NCI-H2081 treated with DMSO at 0.1 percent for 48 hours (cell line): Measurements from ENCODE around the gene WDTC1.
A peak's percentile ranks its signal among the peaks of the same experiment; 100 is the strongest.

Experiments used
- DNase-seq: peaks from one replicate; lab custom pipeline; 2025; lab: John Stamatoyannopoulos, UW

Gene WDTC1

DNA sequence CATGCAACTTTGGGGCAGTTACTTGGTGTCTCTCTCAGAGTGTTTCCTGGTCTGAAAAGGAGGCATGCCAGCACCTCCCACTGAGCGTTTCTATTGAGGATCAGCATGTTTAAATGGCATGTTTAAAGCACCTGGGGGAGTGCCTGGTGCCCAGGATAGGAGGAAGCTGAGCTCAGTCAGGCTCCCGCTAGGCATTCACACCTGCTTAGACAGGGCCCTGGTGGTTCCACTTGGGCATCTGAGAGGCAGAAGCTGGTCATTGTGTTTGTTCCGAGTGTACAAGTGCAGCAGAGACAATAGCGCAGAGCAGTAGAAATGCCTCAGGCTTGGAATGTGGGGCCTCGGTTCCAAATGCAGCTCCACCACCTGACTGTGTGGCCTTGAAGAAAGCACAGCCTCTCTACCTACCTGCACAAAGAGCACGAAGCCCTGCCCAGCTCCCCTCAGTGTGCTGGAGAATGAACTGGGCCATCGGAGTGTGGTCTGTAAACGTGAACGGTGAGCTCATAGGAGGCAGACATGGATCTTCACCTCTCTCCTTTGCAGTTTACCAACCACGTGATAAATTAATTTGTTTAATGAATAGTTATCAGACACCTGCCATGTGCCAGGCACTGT lies 67.3 kb downstream of the WDTC1 start:
- DNase-seq = peak; percentile 70

DNA sequence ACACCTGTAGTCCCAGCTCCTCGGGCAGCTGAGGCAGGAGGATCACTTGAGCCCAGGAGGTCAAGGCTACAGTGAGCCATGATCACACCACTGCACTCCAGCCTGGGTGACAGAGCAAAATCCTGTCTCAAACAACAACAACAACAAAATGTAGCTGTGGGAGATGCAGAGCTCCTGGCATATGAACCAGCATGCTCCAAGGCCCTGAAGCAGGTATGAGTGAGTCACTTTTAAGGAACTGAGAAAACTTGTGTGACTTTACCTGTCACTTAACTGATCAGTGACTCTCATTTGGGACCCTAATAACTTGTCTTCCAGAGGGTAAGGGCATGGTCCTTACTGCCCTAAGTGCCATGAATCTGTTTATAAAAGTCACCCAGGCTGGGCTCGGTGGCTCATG lies 68.2 kb downstream of the WDTC1 start:
- no peak for DNase-seq

DNA sequence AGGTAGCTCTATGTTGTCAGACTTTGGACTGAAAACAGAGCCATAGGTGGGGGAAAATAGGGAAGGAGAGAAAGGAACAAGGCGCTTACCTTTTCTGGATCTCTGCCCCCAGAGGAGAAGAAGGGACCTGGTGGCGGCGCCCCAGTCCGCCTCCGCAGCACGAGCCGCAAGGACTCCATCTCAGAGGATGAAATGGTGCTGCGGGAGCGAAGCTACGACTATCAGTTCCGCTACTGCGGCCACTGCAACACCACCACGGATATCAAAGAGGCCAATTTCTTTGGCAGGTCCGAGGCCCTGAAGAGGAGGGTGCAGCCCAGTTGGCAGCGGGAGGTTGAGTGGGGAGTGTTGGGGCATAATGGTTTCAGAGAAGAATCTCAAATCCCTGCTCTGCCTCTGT lies 69.1 kb downstream of the WDTC1 start:
- DNase-seq = no peak

DNA sequence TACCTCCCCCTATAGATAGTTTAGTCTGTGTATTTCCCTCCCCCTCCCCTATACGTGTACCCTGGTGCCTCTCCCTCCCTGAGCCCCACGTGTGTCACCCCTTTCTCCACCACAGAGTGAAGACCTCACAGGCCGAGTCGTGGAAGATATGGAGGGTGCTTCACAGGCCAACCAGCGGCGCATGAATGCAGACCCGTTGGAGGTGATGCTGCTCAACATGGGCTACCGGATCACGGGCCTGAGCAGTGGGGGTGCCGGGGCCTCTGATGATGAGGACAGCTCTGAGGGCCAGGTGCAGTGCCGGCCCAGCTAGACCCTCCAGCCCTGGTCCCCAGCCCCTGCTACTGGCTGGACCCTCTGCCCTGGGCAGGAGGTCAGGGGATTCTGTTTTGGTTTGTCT lies 71.6 kb downstream of the WDTC1 start:
- DNase-seq = no peak

DNA sequence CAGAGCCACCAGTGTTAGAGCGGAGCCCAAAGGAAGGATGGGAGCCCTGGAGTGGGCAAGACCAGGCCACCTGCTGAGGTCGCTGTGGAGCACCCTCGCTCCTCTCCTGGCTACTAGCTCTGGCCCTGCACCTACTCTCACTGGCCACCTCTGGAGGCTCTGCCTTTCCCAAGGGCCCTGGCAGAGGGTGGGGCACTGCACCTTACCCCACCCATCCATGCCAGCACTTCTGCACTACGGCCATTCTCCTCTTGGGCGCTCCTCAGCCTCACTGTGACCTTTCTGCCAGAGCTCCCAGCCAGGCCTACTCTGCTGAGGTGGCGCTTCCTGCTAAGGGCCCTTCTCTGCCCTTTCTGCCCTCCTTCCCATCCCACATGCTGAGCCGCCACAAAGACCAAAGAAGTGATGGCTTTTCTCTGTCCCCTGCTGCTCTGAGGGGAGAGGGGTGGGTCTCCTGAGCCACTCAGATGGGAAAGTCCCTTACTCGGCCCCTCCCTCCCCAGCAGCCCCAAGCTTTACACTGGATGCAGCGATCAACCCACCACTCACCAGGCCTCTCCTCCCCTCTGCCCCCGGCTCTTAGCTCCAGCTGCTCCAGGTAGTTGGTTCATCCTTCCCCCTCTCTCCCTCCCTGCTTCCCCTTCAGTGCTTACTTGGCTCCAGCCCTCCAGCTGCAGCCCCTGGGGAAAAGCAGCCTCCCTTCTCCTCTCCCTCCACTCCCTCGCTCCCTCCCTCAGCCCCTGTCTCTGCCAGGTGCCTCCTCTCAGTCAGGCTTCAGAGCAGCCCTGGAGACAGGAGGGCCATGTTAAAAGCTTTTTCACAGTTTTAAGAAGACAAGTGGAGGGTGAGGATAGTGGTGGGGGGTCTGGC lies 72.7 kb downstream of the WDTC1 start:
- no peak for DNase-seq

DNA sequence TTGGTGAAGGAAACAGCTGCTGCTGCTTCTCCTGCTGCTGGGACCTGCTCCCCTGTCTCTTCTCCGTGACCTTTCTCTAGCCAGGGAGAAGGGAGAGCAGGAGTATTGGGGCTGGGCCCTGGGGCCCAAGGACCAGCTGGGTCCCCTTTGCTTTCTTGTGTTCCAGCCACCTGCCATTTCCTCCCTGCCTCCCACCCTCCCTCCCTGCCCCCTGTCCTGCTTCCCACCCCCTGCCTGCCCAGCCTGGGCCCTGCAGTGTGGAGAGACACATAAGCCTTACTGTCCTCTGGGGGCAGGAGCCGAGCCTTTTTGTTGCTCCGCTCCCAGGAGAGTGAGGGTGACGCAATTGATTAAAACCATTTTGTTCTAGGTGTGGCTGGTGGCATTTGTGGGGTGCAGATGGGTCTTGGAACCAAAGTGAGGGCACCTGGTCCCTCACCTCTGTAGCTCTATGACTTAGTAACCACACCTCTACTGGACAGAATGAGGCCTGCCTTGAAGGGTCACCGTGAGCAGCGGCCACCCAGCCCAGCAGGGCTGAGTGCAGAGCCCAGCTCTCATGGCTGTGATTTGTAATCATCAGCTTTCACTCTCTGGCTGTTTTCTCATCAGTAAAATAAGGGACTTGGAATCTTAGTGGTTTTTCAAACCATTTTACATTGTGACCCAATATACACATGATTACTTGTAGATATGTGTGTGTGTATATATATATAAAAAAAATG lies 73.6 kb downstream of the WDTC1 start:
- no peak for DNase-seq

DNA sequence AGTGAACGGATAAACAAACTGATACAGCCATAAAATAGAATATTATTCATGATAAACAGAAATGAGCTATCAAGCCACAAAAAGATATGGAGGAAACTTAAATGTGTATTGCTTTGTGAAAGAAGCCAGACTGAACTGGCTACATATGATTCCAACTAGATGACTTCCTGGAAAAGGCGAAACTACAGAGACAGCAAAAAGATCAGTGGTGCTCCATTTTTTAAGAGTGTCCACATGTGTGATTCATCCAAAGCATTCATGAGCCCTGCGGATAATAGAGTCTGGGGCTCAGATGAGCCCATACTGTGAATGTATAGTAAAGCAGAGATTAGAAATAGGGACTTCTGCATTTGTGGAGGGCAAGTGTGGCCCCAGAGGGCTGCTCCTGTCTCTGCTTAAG lies 79.7 kb downstream of the WDTC1 start:
- DNase-seq = no peak

DNA sequence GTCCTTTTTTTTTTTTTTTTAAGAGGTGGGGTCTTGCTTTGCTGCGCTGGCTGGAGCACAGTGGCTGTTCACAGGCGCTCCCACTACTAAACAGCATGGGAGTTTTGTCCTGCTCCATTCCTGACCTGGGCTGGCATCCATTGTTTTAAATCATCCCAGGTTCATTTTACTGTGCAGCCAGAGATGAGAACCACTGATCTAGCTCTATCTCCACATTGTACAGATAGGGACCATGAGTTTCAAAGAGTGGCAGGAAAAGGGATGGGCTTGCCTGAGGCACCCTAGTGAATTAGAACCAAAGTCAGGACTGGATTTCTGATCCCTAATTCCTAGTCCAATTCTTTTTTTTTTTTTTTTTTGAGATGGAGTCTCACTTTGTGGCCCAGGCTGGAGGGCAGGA lies 80.3 kb downstream of the WDTC1 start:
- DNase-seq = no peak

DNA sequence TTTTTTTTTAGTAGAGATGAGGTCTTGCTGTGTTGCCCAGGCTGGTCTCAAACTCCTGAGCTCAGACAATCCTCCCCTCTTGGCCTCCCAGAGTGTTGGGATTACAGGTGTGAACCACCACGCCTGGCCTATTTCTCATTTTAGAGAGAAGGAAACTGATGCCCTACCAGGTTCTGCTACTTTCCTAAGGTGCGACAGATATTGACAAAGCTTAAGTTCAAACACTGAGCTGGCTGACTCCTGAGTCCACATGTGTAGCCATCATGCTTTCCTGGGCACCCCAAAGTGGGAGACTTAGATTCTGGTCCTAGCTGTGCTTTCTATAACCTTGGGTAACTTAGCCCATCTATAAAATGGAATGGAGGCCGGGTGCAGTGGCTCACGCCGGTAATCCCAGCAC lies 82.4 kb downstream of the WDTC1 start:
- no peak for DNase-seq

DNA sequence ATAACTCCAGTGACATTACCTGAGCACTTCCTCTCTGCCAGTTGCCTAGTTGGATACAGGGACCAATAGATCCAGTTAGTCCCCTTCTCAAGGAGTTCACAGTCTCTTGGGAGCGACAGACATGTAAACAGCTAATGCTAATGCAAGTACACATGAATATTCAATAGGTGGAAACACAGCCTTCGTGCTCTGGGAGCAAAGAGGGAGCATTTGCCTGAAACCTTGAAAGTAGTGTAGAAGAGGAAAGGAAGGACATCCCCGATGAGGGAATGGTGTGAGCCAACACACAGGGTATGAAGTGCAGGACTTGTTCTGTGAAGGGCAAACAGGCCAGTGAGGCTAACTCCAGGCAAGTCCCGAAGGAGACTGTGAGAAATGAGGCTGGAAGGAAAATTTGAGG lies 83.7 kb downstream of the WDTC1 start:
- no peak for DNase-seq

DNA sequence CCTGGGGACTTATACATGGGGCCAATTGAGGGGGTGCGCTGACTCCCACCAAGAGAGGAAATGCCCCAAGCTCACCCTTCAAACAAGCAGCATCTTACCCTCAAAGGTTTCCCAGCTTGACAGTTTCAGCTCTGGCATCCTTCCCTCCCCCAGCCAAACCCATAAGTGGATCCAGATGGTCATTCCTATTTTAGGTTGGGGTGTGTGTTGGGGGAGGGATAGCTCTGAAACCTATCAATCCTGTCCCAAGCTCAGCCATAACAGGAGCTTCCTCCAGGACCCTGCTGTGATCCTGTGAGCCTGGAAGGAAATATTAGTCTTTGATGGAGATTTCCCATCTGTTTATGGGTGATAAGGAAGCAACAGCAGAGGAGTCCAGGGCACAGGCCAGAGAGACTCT lies 84.2 kb downstream of the WDTC1 start:
- DNase-seq = no peak

DNA sequence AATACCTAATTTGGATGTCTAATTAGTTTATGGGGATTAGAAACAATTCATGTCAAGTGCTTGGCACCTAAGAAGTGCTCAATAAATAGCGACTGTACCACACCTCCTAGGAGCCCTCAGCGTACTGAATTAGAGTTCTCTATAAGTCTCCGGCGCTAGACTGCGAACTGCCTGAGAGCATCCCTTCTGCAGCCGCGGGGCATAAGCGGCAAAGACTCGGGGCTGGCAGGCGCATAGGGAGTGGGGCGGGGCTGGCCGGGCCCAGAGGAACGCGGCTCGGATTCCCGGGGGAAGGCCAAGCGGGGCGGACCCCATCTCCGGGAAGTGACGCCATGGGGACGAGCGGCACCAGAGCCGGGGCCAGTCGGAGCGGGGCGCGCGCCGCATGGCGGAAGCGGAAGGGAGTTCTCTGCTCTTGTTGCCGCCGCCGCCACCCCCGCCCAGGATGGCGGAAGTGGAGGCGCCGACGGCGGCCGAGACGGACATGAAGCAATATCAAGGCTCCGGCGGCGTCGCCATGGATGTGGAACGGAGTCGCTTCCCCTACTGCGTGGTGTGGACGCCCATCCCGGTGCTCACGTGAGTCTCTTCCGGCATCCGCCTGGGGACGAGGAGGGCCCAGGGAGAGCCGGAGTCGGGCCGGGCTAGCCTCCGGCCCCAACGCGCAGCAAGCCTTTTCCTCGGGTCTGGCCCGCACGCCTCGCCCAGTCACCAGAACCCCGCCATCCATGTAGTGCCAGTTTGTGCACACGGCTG lies 87.6 kb downstream of the WDTC1 start, which contains the start of gene TMEM222:
Gene TMEM222 (plus strand): TSS at position 351 of the 756 bp plus-strand sequence. CDS start 35 bp downstream, at position 386.
- peak; percentile 62 for DNase-seq

DNA sequence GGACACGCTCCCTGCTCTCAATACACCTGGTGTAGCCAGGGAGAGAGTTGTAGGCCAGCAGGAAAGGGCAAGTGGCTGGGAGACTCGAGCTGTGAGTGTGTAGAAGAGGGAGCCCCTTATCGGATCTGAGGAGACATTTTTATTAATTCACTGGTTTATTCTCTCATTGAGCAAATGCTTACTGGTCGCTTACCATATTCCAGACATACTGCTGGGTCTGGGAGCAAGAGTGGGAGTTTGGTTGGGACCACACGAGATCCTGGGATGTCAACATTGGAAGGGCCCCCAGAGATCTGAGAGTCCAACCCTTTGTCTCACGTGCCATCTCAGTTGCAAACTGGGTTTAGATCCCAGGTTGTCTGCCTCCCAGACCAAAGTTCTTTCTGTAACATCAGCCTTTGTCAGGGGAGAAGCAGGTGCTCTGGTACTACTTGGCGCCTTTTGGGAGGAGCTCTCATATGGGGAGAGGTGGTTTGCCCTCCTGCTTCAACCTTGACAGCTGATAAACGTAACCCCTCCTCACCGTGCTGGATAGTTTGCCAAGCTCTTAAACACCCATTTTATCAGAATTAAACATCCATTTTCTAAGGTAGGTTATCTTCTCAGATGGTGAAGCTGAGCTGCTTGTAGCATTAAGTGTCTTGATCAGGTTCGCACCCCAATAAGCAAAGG lies 88.3 kb downstream of the WDTC1 start:
- DNase-seq = no peak

DNA sequence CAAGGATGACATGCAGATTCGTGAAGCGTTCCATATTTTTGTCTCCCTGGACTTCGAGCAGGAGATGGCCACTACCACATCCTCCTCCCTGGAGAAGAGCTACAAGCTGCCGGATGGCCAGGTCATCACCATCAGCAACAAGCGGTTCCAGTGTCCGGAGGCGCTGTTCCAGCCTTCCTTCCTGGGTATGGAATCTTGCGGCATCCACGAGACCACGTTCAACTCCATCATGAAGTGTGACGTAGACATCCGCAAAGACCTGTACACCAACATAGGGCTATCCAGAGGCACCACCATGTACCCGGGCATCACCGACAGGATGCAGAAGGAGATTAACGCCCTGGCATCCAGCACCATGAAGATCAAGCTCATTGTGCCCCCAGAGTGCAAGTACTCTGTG lies 90.9 kb downstream of the WDTC1 start:
- no peak for DNase-seq

DNA sequence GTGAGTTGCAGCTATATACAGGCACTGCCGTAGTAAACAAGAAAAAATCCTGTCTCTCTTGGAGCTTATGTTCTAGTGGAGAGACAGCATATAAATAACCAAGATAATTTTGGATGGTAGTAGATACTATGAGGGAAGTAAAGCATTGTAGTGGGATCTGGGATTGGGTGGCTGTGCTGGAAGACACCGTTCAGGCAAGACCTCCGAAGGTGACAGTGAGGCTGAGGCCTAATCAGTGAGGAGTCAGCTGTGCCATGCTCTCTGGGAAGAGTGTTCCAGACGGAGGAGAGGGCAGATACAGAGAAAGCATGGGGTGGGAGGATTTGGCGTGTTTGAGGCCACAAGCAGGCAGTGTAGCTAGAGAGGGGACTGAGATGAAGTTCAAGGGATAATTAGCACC lies 93.5 kb downstream of the WDTC1 start:
- no peak for DNase-seq

DNA sequence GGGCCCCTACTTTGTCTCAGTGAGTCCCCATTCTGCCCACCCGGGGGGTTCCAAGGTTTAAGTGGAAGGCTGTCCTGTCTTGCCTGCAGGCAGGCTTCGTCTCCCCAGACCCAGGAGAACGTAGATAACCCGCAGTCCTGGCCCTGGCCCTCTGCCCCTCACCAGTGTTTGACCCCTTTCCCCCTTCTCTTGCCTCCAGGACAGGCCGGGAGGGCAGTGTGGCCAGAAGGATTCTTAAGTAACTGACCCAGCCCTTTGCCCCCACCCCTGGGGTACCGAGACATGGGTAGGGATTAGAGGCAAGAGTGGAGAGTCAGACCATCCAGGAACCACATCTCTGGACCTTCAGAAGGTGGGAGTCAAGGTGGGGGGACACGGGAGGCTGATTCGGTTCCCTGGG lies 96.4 kb downstream of the WDTC1 start:
- no peak for DNase-seq

DNA sequence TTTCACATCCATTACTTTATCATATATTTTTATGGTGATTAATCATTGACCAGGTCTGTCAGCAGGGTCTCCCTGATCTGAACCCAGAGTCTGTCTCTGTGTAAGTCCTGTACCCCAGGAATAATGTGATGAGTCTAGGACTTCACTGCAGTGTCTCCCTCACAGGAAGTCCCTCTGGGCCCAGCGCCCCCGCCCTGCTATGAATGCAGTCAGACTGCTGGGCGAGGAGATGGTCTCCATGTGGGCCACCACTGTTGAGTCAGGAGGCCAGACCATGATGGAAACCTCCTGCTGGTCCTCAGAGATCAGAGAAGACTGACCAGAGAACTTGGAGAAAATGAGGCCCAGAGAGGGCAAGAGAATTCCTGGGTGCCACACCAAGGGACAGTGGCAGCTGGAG lies 97.0 kb downstream of the WDTC1 start:
- DNase-seq = no peak

DNA sequence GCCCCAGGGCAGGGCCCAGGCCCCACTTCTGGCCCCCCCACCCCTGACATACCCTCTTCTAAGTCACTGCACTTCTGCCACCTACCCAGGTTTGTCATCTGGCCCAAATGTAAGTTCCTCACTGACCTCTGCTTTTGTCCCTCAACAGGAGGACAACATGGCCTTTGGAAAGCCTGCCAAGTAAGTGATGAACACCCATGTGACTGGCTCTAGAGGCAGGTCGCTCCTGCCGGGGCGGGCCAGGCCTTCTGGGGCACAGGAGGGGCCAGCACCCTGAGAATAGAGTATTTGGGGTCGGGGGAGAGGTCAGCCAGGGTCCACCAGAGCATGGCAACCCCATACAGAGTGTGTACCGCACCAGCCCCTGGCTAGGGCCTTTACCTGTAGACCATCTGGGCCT lies 97.5 kb downstream of the WDTC1 start:
- no peak for DNase-seq

DNA sequence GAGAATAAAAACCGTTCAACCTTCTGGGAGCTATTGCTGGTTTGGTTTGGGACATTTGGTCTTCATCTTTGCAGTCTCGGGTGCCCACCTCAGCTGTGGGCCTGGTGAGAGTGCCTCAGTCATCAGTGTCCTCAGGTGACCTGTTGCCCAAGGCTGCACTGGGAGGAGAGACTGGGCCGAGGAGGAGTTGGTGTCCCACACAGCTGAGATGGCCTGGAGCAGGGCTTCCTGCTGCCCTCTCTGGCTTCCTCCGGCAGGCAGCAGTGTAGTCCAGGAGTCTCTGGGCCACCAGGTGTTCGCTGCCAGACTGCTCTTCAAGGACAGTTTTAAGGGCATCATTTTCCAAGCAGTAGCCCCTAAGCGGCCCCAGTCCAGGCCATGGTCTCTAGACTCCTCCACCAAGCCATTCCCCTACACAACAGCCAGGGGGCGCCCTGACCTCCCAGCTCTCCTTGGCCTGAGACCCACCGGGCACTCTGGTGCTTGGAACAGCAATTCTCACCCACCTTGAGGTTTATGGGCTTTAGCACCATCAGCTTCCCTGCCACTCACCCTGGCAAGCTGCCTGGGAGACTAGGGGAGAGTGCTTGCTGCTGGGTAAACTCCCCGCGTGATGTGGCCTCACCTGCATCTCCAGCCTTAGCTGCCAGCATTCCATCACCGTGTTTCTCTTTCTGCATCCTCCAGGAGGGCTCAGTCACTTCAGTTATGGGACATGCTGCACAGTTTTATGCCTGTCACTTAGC lies 98.3 kb downstream of the WDTC1 start:
- no peak for DNase-seq

DNA sequence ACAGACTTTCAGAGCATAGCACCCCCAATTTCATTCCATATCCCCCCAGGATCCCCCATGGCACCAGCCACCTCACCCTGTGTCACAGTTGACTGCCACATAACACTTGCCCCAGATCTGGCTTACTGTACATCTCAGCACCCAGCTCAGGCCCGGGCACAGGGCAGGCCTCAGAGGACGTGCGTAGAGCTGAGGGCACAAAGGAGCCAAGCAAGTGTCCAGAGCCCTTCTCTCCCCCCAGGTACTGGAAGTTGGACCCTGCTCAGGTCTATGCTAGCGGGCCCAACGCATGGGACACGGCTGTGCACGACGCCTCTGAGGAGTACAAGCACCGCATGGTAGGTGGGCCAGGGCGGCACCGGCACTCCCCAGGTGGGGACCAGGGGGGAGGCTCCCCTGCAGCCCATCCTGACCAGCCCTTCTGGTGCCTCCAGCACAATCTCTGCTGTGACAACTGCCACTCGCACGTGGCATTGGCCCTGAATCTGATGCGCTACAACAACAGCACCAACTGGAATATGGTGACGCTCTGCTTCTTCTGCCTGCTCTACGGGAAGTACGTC lies 99.4 kb downstream of the WDTC1 start:
- no peak for DNase-seq
